MCF 10A (cell line): ENCODE measurements around the gene C14orf93. TPM values are rescaled to one million over a fixed set of nuclear protein-coding genes. Genes with fewer than 3 reads are reported as not detected.
"Not testable (repeated sequence)": the region's sequence is repeated elsewhere in the genome, so short reads cannot be mapped to it uniquely, and the experiment has no call there.

Source experiments
- BruUV-seq: library from RNA; stranded (reverse); fragments of 400-500 nt; replicated peaks from 2 replicates; lab custom pipeline; 2021; lab: Mats Ljungman, UMichigan
- CTCF ChIA-PET: fragments of 300-600 bp; sonication (Branson Sonifier 250); formaldehyde crosslinking; extraction: SDS; loops from one replicate; lab custom pipeline; 2021; ENCODE audit warnings: antibody characterized with exemption, inconsistent platforms; lab: Yijun Ruan, JAX
- POLR2A ChIA-PET: fragments of 300-600, 350-650 bp; sonication (Branson Sonifier 250); formaldehyde crosslinking; extraction: SDS; loops from one replicate; lab custom pipeline; 2020; ENCODE audit warnings: antibody characterized with exemption, inconsistent platforms; lab: Yijun Ruan, JAX
- DNase-seq: peaks from one replicate; pipeline ENCODE4 v3.0.0-alpha.2; 2018; ENCODE audit not compliant: unreplicated experiment
- H3K27ac Mint-ChIP-seq: one replicate; pipeline ENCODE4 v1.8.0; 2022; ENCODE audit warnings: mild to moderate bottlenecking, low read depth, mixed read lengths; ENCODE audit not compliant: unreplicated experiment
- H3K27me3 Mint-ChIP-seq: one replicate; pipeline ENCODE4 v1.8.0; 2022; ENCODE audit warnings: mixed read lengths; ENCODE audit not compliant: insufficient read depth, unreplicated experiment
- H3K36me3 Mint-ChIP-seq: one replicate; pipeline ENCODE4 v1.8.0; 2022; ENCODE audit warnings: mild to moderate bottlenecking, moderate library complexity, mixed read lengths; ENCODE audit not compliant: insufficient read depth, unreplicated experiment
- H3K4me1 Mint-ChIP-seq: one replicate; pipeline ENCODE4 v1.8.0; 2022; ENCODE audit warnings: mixed read lengths; ENCODE audit not compliant: insufficient read depth, unreplicated experiment
- H3K4me3 Mint-ChIP-seq: one replicate; pipeline ENCODE4 v1.8.0; 2022; ENCODE audit warnings: mild to moderate bottlenecking, moderate library complexity, mixed read lengths; ENCODE audit not compliant: unreplicated experiment
- H3K9me3 Mint-ChIP-seq: one replicate; pipeline ENCODE4 v1.8.0; 2022; ENCODE audit warnings: mixed read lengths; ENCODE audit not compliant: unreplicated experiment
- CTCF ChIP-seq: fragments of 200-600 bp; IDR thresholded peaks from one replicate; pipeline ENCODE4 v1.8.0; 2022; ENCODE audit warnings: antibody characterized with exemption, mild to moderate bottlenecking; ENCODE audit not compliant: unreplicated experiment
- intact Hi-C: fragments of 100-400 bp; cut with micrococcal nuclease; formaldehyde crosslinking; loops from 2 replicates; pipeline ENCODE4 v1.14.1; 2022
- total RNA-seq: library from RNA; stranded (reverse); gene quantifications from 2 replicates; pipeline ENCODE4 v1.2.3, GENCODE V29; 2022

C14orf93 gene
- total RNA-seq, 1 experiment from 2014 or later, result 6.1 TPM

GRCh38 chr14:23006544-23007419, 3.2 kb downstream of the C14orf93 start:
- intact Hi-C loops, result no loop called here
- DNase-seq, result peak; percentile 98
- Mint-ChIP-seq H3K4me1 (peaks cover 38% of the 10 kb centered on the region), H3K36me3 (no peaks in the 10 kb centered on the region), H3K9me3 (no peaks in the 10 kb centered on the region), H3K27ac (peak overlapping the region; percentile 99), H3K4me3 (peak overlapping the region; percentile 94), H3K27me3 (no peaks in the 10 kb centered on the region)
- peak; percentile 15 for TF ChIP-seq CTCF
- CTCF ChIA-PET, result interaction anchor here (0.6 to 4.0 kb wide), 24 partner anchors 8 to 685 kb away, joined by 3 to 65 read pairs (median 6); partner anchors contain the start of genes ACIN1, AJUBA and CDH24
- POLR2A ChIA-PET, result interaction anchor here (0.6 to 4.0 kb wide), 36 partner anchors 10 to 417 kb away, joined by 3 to 91 read pairs (median 6); partner anchors contain the start of genes ABHD4, ACIN1, AJUBA and BCL2L2
- BruUV-seq, result no TSS peak

GRCh38 chr14:23006188-23006534, 3.8 kb downstream of the C14orf93 start:
- ChIA-PET POLR2A (interaction anchor here (0.7 to 4.0 kb wide), 27 partner anchors 10 to 417 kb away, joined by 3 to 91 read pairs (median 9); partner anchors contain the start of genes ACIN1, AJUBA, C14orf119 and CDH24), CTCF (interaction anchor here (0.6 to 4.0 kb wide), 18 partner anchors 8 to 446 kb away, joined by 3 to 65 read pairs (median 6); partner anchors contain the start of genes ACIN1, AJUBA and CDH24)
- intact Hi-C loops, result no loop called here
- DNase-seq, result no peak
- H3K27me3 Mint-ChIP-seq, result no peaks in the 10 kb centered on the region
- peak overlapping the region; percentile 99 for H3K27ac Mint-ChIP-seq
- BruUV-seq, result no TSS peak
- peak overlapping the region; percentile 94 for H3K4me3 Mint-ChIP-seq
- no peaks in the 10 kb centered on the region for H3K36me3 Mint-ChIP-seq
- no peak for TF ChIP-seq CTCF
- H3K4me1 Mint-ChIP-seq, result peaks cover 34% of the 10 kb centered on the region
- no peaks in the 10 kb centered on the region for H3K9me3 Mint-ChIP-seq

GRCh38 chr14:23005451-23006187, 4.3 kb downstream of the C14orf93 start:
- POLR2A ChIA-PET, result interaction anchor here (0.7 to 4.0 kb wide), 22 partner anchors 10 to 416 kb away, joined by 3 to 91 read pairs (median 10); partner anchors contain the start of genes ACIN1, AJUBA, C14orf119 and CDH24
- no peak for DNase-seq

GRCh38 chr14:23004274-23004673, 5.7 kb downstream of the C14orf93 start:
- DNase-seq, intact Hi-C loops, H3K9me3 Mint-ChIP-seq, BruUV-seq, H3K27me3 Mint-ChIP-seq, H3K36me3 Mint-ChIP-seq, H3K27ac Mint-ChIP-seq, H3K4me3 Mint-ChIP-seq: not testable (repeated sequence)
- POLR2A ChIA-PET, result interaction anchor here (1.0 to 1.1 kb wide), 2 partner anchors 18 to 22 kb away, joined by 3 read pairs; partner anchors contain the start of gene AJUBA
- CTCF ChIA-PET, result interaction anchor here (0.6 to 24.6 kb wide), 5 partner anchors 8 to 57 kb away, joined by 3 to 620 read pairs (median 4); partner anchors contain the start of gene CDH24
- H3K4me1 Mint-ChIP-seq, result peaks cover 26% of the 10 kb centered on the region

More at GRCh38 chr14:23005451-23006187, 4.3 kb downstream of the C14orf93 start:
- H3K4me1 Mint-ChIP-seq, result peaks cover 32% of the 10 kb centered on the region
- no peaks in the 10 kb centered on the region for H3K27me3 Mint-ChIP-seq
- peak overlapping the region; percentile 94 for H3K4me3 Mint-ChIP-seq
- H3K27ac Mint-ChIP-seq, result peak overlapping the region; percentile 99
- CTCF ChIA-PET, result interaction anchor here (0.8 to 24.6 kb wide), 14 partner anchors 9 to 445 kb away, joined by 3 to 620 read pairs (median 8); partner anchors contain the start of genes AJUBA and CDH24
- TF ChIP-seq CTCF, result no peak
- no peaks in the 10 kb centered on the region for H3K9me3 Mint-ChIP-seq
- no peaks in the 10 kb centered on the region for H3K36me3 Mint-ChIP-seq
- intact Hi-C loops, result no loop called here
- BruUV-seq, result no TSS peak
